DOHH2 (cell line): Measurements from ENCODE around the gene SPOCK1.

Experiments
- H3F3A ChIP-seq: fragments of 200-600 bp; sonication (generic), shearing (Covaris generic); 2 replicates; pipeline ENCODE4 v1.6.0; 2016; ENCODE audit warnings: antibody characterized with exemption, mild to moderate bottlenecking; ENCODE audit not compliant: control insufficient read depth, insufficient read depth
- H3K27ac ChIP-seq: fragments of 200-600 bp; sonication (generic); 2 replicates; pipeline ENCODE4 v1.5.1; 2014; ENCODE audit warnings: low read depth, mild to moderate bottlenecking, low read length, moderate library complexity
- H3K27me3 ChIP-seq: fragments of 200-600 bp; sonication (generic); 2 replicates; pipeline ENCODE4 v1.6.1; 2014; ENCODE audit warnings: mild to moderate bottlenecking, low read length, mixed read lengths; ENCODE audit not compliant: control insufficient read depth
- H3K36me3 ChIP-seq: fragments of 200-600 bp; sonication (generic); 2 replicates; pipeline ENCODE4 v1.6.1; 2014; ENCODE audit warnings: mild to moderate bottlenecking, low read length, moderate library complexity, mixed read lengths; ENCODE audit not compliant: control insufficient read depth
- H3K4me1 ChIP-seq: fragments of 200-600 bp; sonication (generic); 2 replicates; pipeline ENCODE4 v1.6.1; 2014; ENCODE audit warnings: mild to moderate bottlenecking, low read length, mixed read lengths; ENCODE audit not compliant: control insufficient read depth
- H3K4me2 ChIP-seq: fragments of 200-600 bp; sonication (generic); 2 replicates; pipeline ENCODE4 v1.6.0; 2014; ENCODE audit warnings: mild to moderate bottlenecking, low read length, moderate library complexity
- H3K4me3 ChIP-seq: fragments of 200-600 bp; sonication (generic); 2 replicates; pipeline ENCODE4 v1.5.1; 2014; ENCODE audit warnings: mild to moderate bottlenecking, low read length, mixed read lengths
- H3K79me2 ChIP-seq: fragments of 200-600 bp; sonication (generic); 2 replicates; pipeline ENCODE4 v1.6.1; 2014; ENCODE audit warnings: mild to moderate bottlenecking, low read length, mixed read lengths; ENCODE audit not compliant: control insufficient read depth
- H3K9me2 ChIP-seq: fragments of 200-600 bp; sonication (generic); replicated peaks from 2 replicates; pipeline ENCODE4 v1.6.1; 2014; ENCODE audit warnings: mild to moderate bottlenecking, low read length, mixed read lengths; ENCODE audit not compliant: control insufficient read depth
- H3K9me3 ChIP-seq: fragments of 200-600 bp; sonication (generic); 2 replicates; pipeline ENCODE4 v1.6.1; 2014; ENCODE audit warnings: antibody characterized with exemption, low read length, mixed read lengths; ENCODE audit not compliant: control insufficient read depth, insufficient read depth
- H4K20me1 ChIP-seq: fragments of 200-600 bp; sonication (generic); 2 replicates; pipeline ENCODE4 v1.6.0; 2014; ENCODE audit warnings: low read depth, mild to moderate bottlenecking, antibody characterized with exemption, low read length, moderate library complexity; ENCODE audit not compliant: control insufficient read depth, insufficient read depth
- CTCF ChIP-seq: fragments of 200-600 bp; sonication (generic); IDR thresholded peaks from one replicate; pipeline ENCODE4 v1.5.1; 2014; ENCODE audit warnings: antibody characterized with exemption, mild to moderate bottlenecking, low read depth, low read length; ENCODE audit not compliant: poor library complexity, severe bottlenecking
- EZH2phosphoT487 ChIP-seq: fragments of 200-600 bp; sonication (generic); IDR thresholded peaks from 2 replicates; pipeline ENCODE4 v1.6.1; 2017; ENCODE audit warnings: borderline replicate concordance, mild to moderate bottlenecking, antibody characterized with exemption, low read length, moderate library complexity, mixed read lengths

SPOCK1 gene

GRCh38 chr5:137450759-137451158 lies 48.4 kb downstream of the SPOCK1 start:
- H3K4me2 ChIP-seq = no peak overlapping the region
- 0 out of 2 replicates have a peak, but pooled peaks cover 2% of the 10 kb centered on the region for H3K27me3 ChIP-seq
- no peaks in the 10 kb centered on the region for H4K20me1 ChIP-seq
- H3F3A ChIP-seq = no peaks in the 10 kb centered on the region
- H3K4me3 ChIP-seq = no peak overlapping the region
- H3K4me1 ChIP-seq = no peaks in the 10 kb centered on the region
- no peak overlapping the region for H3K27ac ChIP-seq
- no peaks in the 10 kb centered on the region for H3K79me2 ChIP-seq
- H3K9me2 ChIP-seq = no peaks in the 10 kb centered on the region
- H3K36me3 ChIP-seq = no peaks in the 10 kb centered on the region
- no peaks in the 10 kb centered on the region for H3K9me3 ChIP-seq
- no peak for TF ChIP-seq EZH2phosphoT487
- no peak for TF ChIP-seq CTCF

- Histone ChIP-seq H3K9me3 (no peaks in the 10 kb centered on the region), H3K4me3 (no peak overlapping the region), H3F3A (no peaks in the 10 kb centered on the region), H3K79me2 (no peaks in the 10 kb centered on the region), H3K27ac (no peak overlapping the region), H3K4me2 (no peak overlapping the region), H3K4me1 (no peaks in the 10 kb centered on the region), H3K27me3 (0 out of 2 replicates have a peak, but pooled peaks cover 2% of the 10 kb centered on the region), H3K9me2 (no peaks in the 10 kb centered on the region), H3K36me3 (no peaks in the 10 kb centered on the region), H4K20me1 (no peaks in the 10 kb centered on the region)
- TF ChIP-seq EZH2phosphoT487 = no peak
- TF ChIP-seq CTCF = no peak
Observed at GRCh38 chr5:137448868-137449267, 50.3 kb downstream of the SPOCK1 start.

GRCh38 chr5:137446615-137447014 lies 52.5 kb downstream of the SPOCK1 start:
- H3K4me2 ChIP-seq = no peak overlapping the region

More at GRCh38 chr5:137446615-137447014, 52.5 kb downstream of the SPOCK1 start:
- H3K36me3 ChIP-seq = no peaks in the 10 kb centered on the region
- no peaks in the 10 kb centered on the region for H3K9me2 ChIP-seq
- no peaks in the 10 kb centered on the region for H3F3A ChIP-seq
- H3K27me3 ChIP-seq = 0 out of 2 replicates have a peak, but pooled peaks cover 2% of the 10 kb centered on the region
- no peaks in the 10 kb centered on the region for H3K79me2 ChIP-seq
- H3K27ac ChIP-seq = no peak overlapping the region
- H3K4me1 ChIP-seq = no peaks in the 10 kb centered on the region
- no peaks in the 10 kb centered on the region for H4K20me1 ChIP-seq
- no peak overlapping the region for H3K4me3 ChIP-seq
- H3K9me3 ChIP-seq = no peaks in the 10 kb centered on the region
- TF ChIP-seq CTCF = no peak
- no peak for TF ChIP-seq EZH2phosphoT487
